HG03103 (cell line): ENCODE results near the gene DNAJB1.
"Not testable (repeated sequence)": the region's sequence is repeated elsewhere in the genome, so short reads cannot be mapped to it uniquely, and the experiment has no call there.

ENCODE experiments used
- ATAC-seq: cut with Tn5 transposase; IDR thresholded peaks from one replicate; pipeline ENCODE4 v1.9.1; 2021; ENCODE audit warnings: low read depth; ENCODE audit not compliant: unreplicated experiment

Gene DNAJB1

GRCh38 chr19:14525729-14526128, 7.5 kb upstream of the DNAJB1 start:
- ATAC-seq: no peak

GRCh38 chr19:14520543-14520942, 2.3 kb upstream of the DNAJB1 start:
- no peak for ATAC-seq

GRCh38 chr19:14519860-14520407, 1.7 kb upstream of the DNAJB1 start:
- ATAC-seq: no peak

GRCh38 chr19:14519245-14519859, 1.2 kb upstream of the DNAJB1 start:
- ATAC-seq: no peak

GRCh38 chr19:14517446-14517839, 754 bp downstream of the DNAJB1 start:
- ATAC-seq: no peak

GRCh38 chr19:14516746-14517438, 1.3 kb downstream of the DNAJB1 start:
- ATAC-seq: no peak

GRCh38 chr19:14516048-14516534, 2.1 kb downstream of the DNAJB1 start:
- no peak for ATAC-seq

- no peak for ATAC-seq
These were observed 2.6 kb downstream of the DNAJB1 start for GRCh38 chr19:14515501-14516047.

GRCh38 chr19:14514215-14514863, 3.9 kb downstream of the DNAJB1 start:
- ATAC-seq: no peak

- ATAC-seq: no peak
These were observed 5.7 kb downstream of the DNAJB1 start for GRCh38 chr19:14512406-14512961.

- no peak for ATAC-seq
These were observed 7.0 kb downstream of the DNAJB1 start for GRCh38 chr19:14511229-14511593.

GRCh38 chr19:14510311-14511228, 7.6 kb downstream of the DNAJB1 start:
- ATAC-seq: no peak

GRCh38 chr19:14507704-14508542, 10.3 kb downstream of the DNAJB1 start:
- no peak for ATAC-seq

GRCh38 chr19:14505488-14506239, 12.5 kb downstream of the DNAJB1 start:
- ATAC-seq: no peak

- ATAC-seq: not testable (repeated sequence)
These were observed 13.6 kb downstream of the DNAJB1 start for GRCh38 chr19:14504575-14504974.

GRCh38 chr19:14503285-14503684, 14.9 kb downstream of the DNAJB1 start:
- no peak for ATAC-seq

GRCh38 chr19:14502334-14503092, 15.7 kb downstream of the DNAJB1 start:
- no peak for ATAC-seq
